GM21447 (cell line): ENCODE results near the gene RSF1.

Source experiments
- ATAC-seq: cut with Tn5 transposase; IDR thresholded peaks from one replicate; pipeline ENCODE4 v1.9.1; 2021; ENCODE audit not compliant: unreplicated experiment

Gene RSF1

DNA sequence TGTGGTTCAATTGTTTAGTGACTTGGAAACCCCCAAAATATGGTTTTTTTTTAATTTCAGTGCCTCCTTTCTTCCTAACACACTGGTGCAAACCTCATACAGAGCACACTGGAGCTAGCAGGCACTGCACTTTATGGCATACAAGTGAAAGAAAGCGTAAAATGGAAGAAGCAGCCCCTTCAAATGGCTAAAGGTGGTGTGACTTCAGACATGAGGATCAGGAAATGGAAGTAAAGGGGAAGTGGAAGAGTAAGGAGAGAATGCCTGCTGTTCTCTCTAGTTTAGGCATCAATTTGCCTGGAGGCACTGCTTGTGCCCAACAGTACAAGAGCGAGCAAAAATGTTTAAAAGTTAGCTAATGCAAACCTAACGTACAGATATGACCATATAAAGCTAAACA lies 5.7 kb downstream of the RSF1 start:
- no peak for ATAC-seq

DNA sequence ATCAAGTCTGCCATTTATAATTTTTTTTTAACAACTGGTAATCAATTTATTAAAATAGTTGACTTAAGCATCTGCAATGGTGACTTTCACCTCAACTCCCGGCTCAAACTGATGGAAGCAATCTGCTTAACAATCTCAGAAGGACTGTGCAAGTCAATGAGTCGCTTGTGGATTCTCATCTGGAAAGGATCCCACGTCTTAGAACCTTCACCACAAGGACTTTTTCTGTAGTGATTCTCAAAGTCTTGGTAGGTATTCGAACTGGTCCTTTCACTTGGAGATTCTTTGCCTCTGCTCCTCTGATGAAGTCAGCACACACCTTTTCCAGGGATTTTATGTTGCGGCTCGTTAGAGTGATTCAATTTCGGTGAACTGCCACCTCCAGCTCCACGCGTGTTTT lies 7.3 kb downstream of the RSF1 start:
- no peak for ATAC-seq

DNA sequence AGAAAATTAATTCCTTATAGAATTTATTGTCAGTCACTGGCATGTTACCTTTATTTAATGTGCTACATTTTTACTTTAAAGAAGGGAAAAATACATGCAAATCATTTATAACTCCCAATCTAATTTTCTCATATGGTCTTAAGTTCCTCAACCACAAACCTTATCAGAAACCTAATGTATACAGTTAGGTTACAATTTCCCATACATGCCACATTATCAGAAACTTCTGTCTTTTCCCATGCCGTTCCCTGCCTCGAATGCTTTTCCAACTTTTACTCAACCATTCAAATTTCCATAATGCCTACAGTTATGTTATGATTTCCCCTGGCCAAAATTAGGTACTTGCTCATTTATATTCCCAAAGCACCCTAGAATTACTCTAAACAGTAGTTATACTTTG lies 13.5 kb downstream of the RSF1 start:
- no peak for ATAC-seq

DNA sequence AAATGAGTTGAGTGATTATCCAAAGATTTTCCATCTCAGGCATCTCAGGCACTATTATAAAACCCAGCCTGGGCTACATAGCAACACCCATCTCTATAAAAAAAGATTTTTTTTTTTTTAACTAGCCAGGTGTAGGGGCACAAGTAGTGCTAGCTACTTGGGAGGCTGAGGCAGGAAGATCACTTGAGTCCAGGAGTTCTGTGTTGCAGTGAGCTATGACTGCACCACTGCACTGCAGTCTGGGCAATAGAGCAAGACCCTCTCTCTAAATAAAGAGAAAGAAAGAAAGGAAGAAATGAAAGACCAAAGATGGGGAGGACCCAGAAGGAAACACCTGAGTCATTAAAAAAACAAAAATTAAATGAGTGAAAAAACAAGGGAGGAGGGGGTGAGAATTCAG lies 14.1 kb downstream of the RSF1 start:
- ATAC-seq, result no peak

DNA sequence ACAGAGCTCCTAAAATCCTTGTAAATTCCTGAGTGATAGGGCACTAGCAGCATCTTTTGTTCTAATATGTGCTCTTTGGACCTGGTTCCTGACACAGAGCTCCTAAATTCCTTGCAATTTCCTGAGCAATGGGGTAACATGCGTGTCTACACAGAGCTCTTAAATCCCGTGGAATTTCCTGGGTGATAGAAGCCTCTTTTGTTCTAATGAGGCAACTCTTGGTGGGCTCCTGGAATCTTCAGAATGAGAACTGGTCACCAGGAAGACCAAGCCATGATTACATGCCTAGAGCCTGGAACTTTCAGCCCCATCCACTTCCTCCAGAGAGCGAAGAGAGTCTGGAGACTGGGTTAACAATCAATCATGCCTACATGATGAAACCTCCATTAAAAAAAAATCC lies 19.0 kb downstream of the RSF1 start:
- no peak for ATAC-seq

DNA sequence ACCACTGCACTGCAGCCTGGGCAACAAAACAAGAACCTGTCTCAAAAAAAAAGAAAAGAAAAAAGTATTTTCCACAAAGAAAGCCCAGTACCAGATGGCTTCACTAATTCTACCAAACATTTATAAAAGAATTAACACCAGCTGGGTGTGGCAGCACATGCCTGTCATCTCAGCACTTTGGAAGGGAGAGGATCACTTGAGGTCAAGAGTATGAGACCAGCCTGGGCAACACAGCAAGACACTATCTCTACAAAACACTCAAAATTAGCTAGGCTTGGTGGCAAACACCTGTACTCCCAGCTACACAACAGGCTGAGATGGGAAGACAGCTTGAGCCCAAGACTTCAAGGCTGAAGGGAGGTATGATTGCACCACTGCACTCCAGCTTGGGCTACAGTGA lies 20.1 kb downstream of the RSF1 start:
- ATAC-seq, result no peak

DNA sequence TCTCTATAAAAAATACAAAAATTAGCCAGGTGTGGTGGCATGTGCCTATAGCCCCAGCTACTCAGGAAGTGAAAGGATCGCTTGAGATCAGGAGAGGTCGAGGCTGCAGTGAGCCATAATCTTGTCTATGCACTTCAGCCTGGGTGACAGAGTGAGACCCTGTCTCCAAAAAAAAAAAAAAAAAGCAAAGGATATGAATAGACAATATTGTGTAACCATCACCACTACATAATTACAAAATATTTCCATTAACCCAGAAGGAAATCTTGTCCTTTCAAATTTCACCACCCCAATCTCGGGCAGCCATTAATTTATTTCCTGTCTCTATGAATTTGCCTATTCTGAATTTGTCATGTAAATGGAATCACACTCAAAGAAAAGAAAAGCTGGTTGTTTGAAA lies 21.2 kb downstream of the RSF1 start:
- ATAC-seq, result no peak

DNA sequence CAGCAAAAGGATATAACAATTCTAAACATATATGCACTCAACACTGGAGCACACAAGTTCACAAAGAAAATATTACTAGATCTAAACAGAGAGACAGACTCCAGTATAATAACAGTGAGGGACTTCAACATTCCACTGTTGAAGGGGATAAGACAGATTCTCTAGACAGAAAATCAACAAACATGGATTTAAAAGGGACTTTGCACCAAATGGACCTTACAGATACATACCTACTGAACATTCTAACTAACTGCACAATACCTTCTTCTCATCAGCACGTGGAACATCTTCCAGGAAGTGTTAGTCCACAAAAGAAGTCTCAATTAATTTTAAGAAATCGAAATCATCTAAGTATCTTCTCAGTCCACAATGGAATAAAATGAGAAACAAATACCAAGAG lies 26.6 kb downstream of the RSF1 start:
- ATAC-seq, result no peak

DNA sequence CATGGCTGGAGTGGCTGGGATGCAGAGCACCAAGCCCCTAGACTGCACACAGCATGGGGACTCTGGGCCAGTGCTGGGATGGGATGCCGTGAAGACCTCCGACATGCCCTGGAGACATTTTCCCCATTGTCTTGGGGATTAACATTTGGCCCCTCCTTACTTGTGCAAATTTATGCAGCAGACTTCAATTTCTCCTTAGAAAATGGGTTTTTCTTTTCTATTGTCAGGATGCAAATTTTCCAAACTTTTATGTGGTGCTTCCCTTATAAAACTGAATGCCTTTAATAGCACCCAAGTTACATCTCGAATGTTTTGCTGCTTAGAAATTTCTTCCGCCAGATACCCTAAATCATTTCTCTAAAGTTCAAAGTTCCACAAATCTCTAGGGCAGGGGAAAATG lies 29.2 kb downstream of the RSF1 start:
- ATAC-seq, result no peak

DNA sequence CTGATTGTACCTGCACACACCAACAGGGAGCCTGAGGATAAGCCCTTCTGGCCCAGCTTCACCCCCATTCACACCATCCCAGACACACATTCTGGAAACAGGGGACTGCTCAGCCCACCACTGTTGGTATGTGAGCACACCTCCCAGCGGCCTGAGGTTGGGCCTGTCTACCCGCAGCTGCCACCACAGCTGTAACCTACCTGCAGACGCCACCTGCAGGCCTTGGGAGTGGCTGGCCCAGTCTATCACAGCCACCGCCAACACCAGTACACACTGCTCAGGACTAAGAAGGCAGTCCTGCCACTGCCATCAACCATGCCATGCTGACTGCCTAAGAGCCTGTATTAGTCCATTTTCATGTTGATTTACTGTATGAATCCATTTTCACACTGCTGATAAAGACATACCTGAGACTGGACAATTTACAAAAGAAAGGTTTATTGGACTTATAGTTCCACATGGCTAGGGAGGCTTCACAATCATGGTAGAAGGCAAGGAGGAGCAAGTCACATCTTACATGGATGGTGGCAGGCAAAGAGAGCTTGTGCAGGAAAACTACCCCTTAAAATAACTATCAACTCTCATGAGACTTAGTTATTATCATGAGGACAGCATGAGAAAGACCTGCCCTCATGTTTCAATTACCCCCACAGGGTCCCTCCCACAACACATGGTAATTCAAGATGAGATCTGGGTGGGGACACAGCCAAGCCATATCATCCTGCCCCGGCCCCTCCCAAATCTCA lies 30.6 kb downstream of the RSF1 start:
- no peak for ATAC-seq

DNA sequence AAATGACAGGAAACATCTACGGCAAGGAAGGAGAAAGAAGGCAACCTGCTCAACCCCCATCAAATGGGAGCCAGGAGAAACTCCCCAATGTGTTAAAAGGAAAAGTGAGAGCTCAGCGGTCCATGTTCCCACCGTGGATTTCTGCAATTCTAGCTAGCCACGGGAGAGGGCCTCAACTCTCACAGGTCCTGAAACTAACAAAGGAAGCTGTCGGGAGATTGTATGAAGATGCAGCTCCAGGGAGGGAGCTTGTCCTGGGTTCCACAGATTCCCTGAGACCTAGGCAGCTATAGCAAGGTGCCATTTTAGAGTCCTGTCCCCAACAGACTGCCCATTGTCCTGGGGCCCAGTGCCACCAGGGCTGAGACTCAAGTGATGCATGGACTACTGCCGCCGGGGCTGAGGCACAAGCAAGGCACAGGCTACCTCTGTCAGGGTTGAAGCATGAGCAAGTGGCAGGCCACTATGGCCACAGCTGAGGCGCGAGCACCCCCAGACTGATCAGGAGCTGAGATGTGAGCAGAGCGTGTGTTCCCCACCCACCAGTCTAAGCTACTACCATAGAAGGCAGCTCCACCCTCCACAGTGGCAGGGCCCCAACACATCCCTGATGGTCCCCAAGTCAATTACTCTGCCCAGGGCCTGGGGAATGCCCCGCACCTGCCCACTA lies 31.3 kb downstream of the RSF1 start:
- no peak for ATAC-seq

DNA sequence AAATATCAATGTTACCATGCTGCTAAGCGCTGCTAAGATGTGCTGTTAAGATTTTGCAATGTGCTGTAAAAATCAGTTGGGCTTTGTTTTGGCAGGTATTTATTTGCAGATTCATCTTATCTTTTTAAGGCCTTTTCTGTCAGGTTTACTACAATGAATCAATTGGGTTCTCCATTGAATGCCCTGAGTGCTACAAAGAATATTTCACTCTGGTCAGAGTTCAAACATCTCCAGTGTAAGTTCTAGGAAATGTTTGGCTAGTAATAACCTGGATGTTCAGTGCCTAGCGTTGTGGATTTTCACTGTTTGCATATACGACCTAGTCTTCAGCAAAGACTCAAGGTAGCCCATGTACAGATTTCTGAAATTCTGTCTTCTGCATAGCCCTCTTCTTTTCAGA lies 36.0 kb downstream of the RSF1 start:
- no peak for ATAC-seq

DNA sequence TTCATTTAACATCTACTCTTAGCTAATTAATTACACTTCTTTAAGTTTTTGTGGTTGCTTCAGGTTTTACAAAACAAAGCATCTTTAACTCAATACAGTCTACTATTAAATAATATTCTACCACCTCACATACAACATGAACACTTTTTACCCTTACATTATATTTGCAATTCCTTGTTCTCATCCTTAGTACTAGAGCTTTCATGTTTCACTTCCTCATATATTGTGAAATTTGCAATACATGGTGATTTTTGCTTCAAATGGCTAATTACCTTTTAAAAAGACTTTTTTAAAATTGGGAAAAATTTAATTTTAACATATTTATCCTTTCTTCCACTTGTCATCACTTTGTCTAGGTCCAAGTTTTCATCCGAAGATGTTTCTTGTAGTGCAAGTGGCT lies 37.5 kb downstream of the RSF1 start:
- ATAC-seq, result no peak

DNA sequence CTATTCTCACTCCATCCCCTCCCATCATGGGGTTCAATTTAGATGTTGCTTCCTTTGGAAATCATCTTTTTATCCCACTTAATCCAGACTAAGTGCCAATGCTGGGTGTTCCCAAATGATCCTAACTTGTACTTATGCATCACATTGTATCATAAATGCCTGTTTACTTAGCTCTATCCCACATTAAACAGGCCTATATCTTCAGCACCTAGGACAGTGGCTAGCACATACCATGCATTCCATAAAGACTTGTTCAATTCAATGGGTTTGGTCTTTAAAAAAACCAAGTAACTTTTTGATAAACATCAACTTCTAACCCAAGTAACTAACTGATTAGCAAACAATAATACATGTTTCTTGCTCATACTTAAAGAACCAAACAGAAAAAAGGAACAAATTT lies 40.6 kb downstream of the RSF1 start:
- ATAC-seq, result no peak

DNA sequence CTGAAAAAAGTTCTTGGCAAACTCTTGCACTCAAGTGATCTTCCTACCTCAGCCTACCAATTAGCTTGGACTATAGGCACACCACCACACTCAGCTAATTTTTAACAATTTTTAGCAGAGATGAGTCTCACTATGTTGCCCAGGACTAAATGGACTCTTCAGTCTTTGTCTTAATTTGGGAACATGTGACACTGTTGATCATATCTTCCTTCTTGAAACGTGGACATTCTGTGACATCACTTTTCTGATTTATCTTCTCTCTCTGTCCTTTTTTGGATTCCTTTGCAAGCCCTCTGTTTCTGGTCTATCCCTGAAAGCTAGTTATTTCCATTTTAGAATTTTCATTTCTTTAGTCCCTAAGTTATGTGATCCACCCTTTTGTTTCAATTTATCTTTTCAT lies 42.0 kb downstream of the RSF1 start:
- no peak for ATAC-seq

DNA sequence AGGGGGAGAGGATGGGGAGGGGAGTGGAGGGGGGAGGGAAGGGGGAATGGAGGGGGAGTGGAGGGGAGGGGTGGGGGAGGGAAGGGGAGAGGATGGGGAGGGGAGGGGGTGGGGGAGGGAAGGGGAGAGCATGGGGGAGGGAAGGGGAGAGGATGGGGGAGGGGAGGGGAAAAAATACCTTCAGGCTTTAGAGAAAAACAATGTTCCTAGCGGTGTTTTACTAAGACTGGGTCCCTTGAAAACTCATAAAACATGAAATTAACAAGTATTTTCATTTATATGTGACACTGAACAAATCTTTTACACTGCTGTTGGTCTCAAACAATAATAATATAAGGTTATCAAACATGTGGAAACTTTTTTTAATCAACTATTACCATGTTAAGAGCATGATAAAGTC lies 42.4 kb downstream of the RSF1 start:
- no peak for ATAC-seq

DNA sequence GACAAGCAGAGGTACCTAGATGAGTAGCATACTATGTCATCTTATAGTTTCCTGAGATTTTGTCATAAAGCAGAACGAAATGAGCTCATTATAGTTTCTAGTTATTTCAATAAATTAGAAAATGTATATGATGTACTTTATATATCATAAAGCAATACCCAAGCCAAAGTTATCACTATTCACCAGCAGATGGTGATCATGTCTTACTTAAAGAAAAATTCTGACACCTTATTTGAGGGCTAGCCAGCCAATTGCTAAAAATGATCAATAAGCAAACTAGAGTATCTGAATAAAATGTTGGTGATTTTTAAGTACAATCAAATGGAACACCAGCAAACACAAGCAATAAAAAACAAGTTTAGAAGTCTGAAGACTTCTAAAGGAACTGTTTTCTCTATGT lies 44.1 kb downstream of the RSF1 start:
- no peak for ATAC-seq

DNA sequence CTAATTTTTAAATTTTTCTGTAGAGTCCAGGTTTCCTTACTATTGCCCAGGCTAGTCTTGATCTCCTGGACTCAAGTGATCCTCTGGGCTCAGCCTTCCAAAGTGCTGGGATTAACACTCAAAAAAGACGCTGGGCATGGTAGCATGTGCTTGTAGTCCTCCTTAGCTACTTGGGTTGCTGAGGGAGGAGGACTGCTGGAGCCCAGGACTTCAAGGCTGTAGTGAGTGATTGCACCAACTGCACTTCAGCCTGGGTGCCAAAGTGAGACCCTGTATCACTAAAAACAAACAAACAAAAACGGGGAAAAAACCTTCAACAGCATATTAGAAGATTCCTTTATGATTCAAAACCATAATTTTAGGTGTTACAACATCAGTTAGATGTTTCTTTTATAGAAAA lies 44.6 kb downstream of the RSF1 start:
- ATAC-seq, result no peak

DNA sequence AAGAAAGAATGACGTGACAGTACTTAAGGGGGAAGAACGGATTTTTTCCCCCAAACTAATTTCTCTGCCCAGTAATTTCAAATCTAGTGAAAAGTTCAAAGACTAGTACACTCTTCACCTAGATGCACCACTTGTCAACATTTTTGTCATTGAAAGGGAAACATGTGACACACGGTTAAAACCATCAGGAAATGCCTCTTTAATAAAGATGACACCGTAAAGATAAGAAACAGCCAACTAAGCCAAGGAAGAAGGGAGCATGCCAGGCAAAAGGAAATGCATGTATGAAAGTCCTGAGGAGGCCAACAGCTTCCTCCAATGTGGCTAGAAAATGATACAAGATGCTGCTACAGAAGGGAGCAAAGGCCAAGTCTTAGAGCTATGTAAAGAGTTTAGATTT lies 49.4 kb downstream of the RSF1 start:
- ATAC-seq, result no peak

DNA sequence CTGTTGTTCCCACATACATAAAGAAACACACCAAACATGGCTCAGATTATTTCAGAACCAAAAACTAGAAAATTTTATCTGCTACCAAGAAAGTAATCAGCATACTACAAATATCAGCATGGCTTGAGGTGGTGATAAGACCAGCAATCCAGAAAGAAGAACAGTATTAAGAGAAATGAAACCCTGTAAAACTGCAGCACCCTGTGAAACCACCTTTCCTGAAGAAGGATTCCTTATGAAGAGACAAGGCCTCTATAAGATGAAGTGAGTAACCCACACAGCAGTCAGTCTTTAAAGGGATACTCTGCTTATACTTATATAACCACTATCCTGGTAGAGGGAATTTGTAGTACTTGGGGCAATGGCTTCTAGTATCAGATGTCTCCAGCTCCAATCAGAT lies 49.9 kb downstream of the RSF1 start:
- no peak for ATAC-seq

DNA sequence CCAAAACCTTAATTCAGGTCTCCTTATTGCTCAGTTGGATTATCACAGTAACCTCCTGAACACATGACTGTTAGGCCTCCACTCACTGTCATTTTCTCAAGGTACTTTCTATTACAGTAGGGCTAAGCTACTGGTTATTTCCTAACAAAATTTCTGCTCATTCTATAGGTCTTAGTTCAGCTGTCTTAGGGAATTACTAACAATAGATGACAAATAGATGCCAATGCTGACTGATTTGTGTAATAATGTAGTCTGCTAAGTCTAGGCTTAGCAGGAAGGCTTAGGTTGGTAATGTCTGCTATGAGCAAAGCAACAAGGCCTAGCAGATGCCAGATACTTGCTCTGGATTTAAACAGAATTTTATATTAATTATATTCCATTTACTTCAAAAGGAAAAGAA lies 58.1 kb downstream of the RSF1 start:
- no peak for ATAC-seq

DNA sequence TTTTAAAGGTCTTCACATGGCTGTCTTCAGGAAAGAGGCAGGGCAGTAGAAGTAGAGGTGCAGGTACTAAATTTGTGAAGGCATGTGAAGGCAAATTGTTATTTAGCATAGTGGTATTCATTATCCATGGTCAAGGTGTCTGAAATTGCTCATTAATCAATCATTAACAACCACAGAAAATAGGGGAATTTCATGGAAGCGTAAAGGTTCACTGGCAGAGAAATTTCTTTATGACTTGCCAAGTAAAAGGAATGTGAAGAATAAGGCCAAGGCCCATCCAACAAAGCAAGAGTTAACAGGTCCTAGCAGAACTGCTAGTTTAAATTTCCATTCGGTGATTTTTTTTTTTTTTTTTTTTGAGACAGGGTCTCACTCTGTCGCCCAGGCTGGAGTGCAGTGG lies 59.0 kb downstream of the RSF1 start:
- no peak for ATAC-seq

DNA sequence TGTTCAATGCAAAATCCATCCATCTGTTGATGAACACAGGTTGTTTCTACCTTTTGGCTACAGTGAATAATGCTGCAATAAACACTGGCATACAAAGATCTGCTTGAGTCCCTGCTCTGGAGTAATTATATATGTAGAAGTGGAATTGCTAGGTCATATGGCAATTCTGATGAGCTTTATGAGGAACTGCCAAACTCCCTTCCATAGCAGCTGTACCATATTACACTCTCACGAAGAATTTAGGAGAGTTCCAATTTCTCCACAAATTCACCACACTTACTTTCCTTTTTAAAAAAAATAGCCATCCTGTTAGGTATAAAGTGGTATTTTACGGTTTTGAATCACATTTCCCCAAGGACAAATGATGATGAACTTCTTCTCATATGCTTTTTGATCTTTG lies 62.2 kb downstream of the RSF1 start:
- no peak for ATAC-seq
